NB4 (cell line): ENCODE measurements around the gene ACSM6.

ENCODE experiments used
- CTCF ChIP-seq: IDR thresholded peaks from one replicate; pipeline ENCODE4 v1.5.1; 2012; ENCODE audit warnings: low read depth, low read length
- MAX ChIP-seq: IDR thresholded peaks from 2 replicates; pipeline ENCODE4 v1.6.1; 2011; ENCODE audit warnings: low read depth, low read length
- POLR2A ChIP-seq: IDR thresholded peaks from 2 replicates; pipeline ENCODE4 v1.6.1; 2011; ENCODE audit warnings: mild to moderate bottlenecking; ENCODE audit not compliant: insufficient read length; ENCODE audit errors: extremely low read depth

- TF ChIP-seq CTCF (no peak), POLR2A (no peak), MAX (no peak)
Measured at GRCh38 chr10:95196046-95196445, 2.0 kb downstream of the ACSM6 start.
